GM19193 (cell line): ENCODE data around the gene PACSIN1.

Source experiments
- POLR2A ChIP-seq: IDR thresholded peaks from 4 replicates; pipeline ENCODE4 v1.6.1; 2011; ENCODE audit not compliant: insufficient read depth, insufficient read length; ENCODE audit errors: extremely low read depth

The PACSIN1 gene

DNA sequence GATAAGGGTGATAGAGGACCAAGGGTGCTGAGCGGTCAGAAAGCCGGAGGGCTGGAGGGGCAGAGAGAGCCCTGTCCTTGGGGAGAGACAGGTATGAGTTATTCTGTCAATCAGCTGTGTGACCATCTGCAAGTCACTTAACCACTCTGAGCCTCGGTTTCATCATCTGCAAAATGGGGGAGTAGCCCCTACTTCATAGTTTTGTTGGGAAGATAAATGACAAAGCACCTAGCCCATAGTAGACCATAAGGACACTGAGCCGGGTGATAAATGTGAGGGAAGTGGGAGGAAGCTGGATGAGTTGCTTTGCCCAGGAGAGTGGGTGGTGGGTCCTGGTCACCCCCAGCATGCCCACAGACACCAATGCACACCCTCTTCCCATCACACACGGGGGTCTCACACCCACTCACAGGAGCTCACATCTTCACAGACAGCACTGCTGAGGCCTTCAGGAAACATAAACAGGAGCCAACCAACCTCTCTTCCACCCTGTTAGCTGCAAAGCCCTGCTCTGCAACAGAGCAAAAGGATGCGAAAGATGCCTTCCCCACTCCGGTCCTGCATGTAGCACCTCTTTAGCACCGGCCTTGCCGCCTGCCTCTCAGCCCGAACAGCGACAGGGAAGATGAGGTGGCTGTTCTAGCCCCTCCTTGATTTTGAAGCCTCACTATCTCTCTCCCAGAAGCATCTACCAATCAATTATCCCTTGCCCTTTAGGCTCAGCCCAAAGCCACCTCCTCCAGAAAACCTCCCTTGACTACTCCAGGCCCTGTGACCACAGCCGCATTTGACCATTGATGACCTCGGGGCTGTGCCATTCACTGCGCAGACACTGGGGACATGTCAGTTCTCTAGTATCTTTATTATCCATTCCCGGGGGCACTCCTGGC, 71.3 kb downstream of the PACSIN1 start:
- TF ChIP-seq POLR2A = no peak

DNA sequence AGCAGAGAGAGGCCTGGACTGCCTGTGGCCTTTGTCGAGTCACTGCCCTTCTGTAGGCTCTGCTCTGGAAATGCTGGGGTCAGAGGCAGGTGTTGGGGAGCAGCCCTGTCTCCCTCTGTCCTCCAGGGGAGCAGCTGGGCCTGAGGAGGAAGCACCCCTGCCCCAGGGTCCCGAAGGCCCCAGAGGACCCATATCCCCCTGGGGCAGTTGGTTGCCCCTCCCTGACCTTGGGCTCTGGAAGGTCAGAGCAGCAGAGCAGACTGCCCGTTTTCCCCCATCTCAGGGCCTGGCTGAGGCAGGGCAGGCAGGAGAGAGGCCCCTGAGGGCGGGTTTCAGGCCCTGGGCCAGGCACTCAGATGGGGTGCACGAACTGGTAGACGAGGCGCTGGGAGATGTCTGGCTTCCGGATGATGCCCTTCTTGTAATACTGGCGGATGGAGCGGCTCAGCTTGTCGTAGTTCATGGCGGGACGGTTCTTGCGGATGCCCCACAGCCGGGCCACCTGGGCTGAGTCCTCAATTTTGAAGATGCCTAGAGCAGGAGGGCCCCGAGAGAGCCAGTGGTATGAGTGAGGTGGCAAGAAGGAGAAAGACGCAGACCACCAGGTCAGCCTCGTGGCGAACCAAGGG, 72.2 kb downstream of the PACSIN1 start:
- no peak for TF ChIP-seq POLR2A

DNA sequence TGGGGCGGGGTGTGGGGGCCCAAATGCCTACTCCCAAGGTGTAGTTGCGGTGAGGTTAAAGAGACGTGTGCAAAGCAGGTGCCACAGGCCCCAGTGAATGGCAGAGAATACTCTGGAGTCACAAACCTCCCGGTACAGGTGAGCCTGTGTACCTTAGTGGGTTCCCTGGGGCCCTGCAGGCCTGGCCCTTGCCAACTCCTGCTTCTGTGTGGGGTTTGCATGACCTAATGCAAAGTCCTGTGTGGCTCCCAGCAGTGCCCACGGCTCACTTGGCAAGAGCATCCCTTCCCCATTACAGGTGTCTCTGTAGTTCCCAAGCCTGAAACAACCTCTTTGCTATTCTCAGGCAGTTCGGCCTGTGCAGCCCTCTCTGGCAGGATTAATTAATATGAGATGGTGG, 72.7 kb downstream of the PACSIN1 start:
- TF ChIP-seq POLR2A = no peak

DNA sequence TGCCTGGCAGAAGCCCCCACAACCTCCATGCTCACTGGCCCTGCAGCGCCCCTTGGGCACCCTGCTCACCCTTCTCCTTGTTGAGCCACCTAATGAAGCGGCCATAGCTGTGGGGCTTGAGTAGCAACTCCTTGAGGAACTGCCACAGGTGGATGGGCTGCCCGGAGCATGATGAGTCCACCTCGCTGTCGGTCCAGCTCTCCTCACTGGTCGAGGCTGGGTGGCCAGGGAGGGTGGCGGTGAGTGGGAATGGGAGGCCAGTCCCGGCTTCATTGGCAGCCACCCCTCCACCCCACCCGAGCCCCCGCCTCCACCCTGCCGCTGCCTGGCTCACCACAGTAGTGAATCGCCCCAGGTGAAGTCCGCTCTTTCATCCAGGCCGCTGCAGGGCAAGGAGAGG, 73.3 kb downstream of the PACSIN1 start:
- TF ChIP-seq POLR2A = no peak

DNA sequence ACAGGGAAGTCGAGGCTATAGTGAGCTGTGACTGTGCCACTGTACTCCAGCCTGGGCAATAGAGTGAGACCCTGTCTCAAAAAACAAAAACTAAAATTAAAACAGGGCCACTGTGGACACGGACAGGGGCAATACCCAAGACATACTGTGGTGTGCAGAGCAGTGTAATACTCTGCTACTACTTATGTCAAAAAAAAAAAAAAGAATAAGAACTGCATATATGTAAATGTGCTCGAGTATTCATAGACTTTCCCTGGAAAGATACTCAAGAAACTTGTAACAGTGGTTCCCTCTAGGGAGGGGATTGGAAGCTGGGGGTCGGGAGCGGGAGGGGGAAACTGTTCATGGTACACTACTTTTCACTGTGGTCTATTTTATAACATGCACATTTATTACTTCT, 74.3 kb downstream of the PACSIN1 start:
- no peak for TF ChIP-seq POLR2A

DNA sequence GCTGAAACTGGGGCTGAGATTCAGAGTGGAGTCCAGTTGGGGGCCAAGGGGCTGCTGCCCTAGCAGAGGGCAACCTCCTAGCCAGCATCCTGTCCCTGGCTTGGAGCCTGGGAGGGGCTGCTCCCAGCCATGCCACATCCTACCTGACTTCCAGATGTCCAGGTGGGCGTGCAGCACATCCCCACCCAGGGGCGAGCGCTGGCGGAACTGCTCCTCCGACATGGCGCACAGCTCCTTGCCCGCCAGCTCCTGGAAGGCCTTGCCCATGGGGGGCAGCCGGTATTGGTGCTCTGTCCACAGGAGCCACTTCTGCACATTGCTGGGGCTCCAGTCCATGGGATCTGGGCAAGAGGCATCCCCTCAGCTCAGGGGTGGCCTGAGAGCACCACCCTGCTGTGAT, 75.0 kb downstream of the PACSIN1 start:
- TF ChIP-seq POLR2A = no peak

DNA sequence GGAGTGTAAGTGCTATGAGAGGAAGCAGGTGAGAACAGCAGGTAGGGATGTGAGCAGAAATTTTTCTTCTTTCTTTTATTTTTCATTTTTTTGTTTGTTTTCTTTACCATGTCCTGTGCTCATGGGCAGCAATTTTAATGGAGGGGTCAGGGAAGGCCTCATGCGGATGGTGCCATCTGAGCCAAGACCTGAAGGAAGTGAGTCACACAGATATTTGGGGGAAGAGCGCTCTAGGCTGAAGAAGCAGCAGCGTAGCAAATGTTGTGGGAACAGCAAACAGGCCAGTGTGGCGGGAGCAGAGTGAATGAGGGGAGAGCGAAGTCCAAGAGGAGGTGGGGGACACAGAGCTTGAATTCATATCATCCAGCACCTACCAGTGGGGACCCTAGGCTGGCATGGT, 77.5 kb downstream of the PACSIN1 start:
- TF ChIP-seq POLR2A = no peak

DNA sequence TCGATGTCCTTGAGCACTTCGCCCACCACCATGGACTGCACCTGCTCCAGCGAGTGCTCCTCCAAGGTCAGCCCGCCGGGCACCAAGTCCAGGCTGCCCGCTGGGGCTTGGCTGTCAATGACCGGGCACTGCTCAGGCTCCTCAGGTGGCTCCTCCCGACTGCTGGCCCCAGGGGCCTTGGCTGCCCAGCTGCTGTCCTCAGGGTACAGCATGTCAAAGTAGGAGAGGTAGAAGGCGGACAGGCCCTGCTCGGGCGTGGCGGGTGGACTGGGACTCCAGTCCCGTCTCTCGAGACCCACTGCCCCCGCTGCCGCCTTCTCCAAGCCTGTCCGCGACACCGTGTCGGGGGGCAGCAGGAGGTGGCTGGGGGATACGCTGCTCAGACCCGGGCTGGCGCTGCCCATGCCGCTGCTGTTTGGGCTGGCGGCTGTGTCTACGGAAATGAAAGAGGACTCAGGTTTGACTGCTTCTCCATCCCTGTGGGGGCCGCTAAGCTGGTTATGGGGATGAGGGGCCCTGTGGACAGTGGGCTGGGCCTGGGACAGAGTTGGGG, 78.3 kb downstream of the PACSIN1 start:
- TF ChIP-seq POLR2A = no peak

DNA sequence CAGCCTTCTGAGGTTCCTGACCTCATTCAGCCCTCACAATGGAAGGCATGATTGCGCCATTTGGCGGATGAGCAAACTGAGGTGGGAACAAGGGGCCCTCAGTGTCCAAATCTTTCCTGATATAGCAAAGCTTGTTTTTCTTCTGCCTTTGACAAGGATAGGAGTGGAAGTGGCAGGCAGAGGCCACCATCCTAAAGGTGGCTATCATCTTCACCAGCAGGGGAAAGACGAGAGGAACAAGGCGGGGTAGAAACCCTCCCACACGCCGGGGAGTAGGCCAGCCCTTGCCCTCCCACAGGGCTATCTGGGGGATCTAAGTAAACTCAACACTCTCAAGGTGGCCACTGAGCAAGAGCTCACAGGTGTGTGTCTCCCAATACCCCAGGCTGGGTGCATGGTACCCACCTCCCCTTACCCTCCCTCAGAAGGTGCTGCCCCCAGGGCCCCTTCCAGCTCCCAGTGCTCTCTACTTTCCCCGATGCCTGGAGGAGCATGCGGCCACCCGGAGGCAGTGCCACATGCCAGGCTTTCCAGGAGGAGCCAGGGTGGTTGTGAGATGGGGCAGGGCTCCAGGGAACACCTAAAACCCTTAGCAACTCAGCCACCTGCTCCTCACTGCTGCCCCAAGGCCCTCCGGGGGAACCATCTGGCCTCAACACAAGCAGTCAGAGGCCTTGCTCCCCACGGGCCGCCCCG, 79.0 kb downstream of the PACSIN1 start:
- TF ChIP-seq POLR2A = no peak

DNA sequence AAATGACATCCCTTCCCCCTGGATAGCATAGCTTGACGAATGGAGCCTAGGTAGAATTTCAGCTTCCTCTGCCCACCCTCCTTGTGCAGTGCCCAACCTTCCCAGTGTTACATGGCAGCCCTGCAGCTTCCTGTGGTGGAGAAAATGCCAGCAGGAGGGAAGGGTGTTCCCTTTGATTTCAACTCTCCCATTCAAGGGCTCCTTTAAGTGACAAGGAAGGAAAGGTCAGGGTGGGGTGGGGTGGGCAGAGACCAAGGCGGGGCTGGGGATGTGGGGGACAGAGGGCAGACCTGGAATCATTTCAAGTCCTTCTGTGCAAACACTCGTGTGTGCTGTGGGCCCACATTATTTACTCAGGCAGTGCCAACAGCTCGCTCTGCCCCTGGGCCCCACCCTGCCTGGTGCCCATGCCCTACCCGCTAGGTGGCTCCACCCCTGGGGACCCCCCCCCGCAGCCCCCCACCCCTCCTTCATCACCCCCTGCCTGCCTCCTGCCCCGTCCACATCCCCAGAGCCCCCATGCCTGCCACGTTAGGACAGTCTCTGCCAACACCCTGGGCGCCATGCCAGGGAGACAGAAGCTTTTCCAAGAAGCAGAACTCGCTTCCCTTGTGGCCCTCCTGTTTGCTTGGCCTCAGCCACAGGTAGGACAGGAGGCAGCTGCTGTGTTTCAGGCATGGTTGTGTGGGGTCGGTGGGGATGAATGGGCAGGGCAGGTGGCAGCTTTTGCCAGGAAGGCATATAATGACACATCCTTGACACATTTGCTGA, 80.9 kb downstream of the PACSIN1 start:
- no peak for TF ChIP-seq POLR2A

DNA sequence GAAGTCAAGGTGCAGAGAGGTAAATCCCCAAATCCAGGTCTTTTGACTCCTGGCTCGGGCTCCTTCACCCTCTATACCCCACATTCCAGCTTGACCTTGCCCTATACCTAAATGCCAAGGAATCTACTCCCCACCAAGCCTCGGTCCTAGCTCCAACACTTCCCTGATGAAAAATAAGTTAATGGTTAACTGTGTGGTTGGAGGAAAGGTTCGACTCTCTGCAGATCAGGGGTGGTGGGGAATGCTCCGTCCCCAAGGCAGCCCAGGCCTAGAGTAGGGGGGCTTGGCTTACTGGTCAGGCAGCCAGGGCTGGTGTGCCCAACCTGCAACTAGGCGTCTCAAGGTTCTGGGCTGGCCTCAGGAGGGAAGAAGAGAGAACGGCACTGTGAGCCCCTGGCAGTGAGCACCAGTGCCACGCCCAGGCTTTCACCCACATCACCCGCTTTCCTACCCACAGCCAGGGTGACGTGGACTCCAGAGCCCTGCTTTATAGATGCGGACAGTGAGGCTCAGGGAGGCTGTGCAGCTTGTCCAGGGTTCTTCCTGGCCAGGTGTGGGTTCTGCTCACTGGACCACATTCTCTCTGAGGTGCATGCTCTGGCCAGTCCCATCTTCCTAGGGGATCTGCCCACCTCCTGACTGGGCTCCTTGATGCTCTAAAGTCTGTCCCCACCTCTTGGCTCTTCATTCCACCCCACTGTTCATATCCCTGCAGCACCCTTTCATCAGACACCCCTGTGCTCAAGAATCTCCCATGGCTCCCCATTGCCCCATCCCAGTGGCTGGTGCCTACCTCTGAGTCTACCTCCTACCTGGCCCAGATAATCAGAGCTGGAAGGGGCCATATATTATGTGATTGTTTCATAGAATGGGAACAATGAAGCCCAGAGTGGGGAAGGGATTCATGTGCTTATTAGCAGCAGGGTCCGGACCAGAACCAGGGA, 82.1 kb downstream of the PACSIN1 start:
- TF ChIP-seq POLR2A = no peak

DNA sequence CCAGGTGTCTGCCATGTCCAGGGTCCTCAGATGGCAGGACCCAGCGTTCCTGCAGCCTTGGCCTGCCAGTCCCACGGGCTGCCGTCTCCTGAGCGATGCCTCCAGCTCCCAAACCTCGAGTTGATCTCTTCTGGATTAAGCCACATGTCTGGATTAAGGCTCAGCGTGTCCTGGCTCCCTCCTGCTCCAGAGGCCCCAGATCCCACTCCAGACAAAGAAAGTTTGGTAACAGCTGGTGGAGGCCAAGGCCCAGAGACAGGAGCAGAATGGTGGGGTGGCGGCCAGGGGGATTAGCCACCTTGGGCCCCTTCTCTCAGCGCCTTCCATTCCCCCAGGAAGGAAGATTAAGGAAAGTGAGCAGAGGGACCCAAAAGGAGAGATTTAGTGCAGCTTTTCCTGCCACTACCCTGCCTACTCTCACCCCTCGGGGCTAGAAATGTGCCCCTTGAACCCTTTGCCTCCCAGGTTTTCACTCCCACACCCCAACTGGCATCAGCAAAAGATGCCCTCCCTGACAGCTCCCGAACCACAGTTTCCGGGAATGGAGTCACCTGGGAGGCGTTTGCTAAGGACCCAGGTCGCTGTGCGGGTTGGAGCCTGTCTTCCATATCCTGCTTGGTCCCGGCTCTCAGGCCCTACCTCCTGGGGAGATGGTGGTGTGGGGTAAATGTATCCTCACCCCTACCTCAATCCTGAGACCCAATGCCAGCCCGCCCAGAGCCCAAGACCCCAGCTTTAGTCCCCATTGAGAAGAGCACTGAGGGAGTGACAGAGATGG, 83.3 kb downstream of the PACSIN1 start:
- no peak for TF ChIP-seq POLR2A

DNA sequence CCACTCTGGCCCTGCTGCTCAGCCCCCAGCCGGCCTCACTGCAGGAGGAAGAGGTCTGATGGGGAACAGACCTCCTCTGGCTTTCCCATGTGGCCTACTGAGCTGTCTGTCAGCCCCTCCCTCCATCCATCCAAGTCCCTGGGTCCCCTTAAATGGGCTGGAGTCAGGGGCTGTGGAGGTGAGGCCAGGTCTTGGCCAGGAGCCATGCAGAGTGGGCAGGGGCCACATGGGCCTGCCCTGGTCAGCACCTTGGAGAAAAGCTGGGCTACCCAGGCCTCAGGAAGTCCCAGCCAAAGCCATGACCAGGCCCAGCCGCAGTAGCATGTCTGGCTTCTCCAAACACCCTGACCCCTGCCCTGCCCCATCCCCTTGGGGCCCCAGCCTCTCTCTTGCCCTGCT, 83.9 kb downstream of the PACSIN1 start:
- TF ChIP-seq POLR2A = no peak
